Measurements from ENCODE around the gene ARTN. TPM values are rescaled to one million over a fixed set of nuclear protein-coding genes. Genes with fewer than 3 reads are reported as not detected.

The ARTN gene
- total and polyA plus RNA-seq, 4 donors = 0.61 to 3.2 (median 1.9) TPM; not detected in 1

- peak overlapping the region; percentile 90 for H3K4me3 ChIP-seq (ENCODE audit: low read depth, low read length)
- no peaks in the 10 kb centered on the region for H3K27me3 ChIP-seq (ENCODE audit: control insufficient read depth, insufficient read depth, low read length)
- peaks cover 59% of the 10 kb centered on the region for H3K4me1 ChIP-seq (ENCODE audit: control insufficient read depth, insufficient read depth, low read length)
- peaks cover 44% of the 10 kb centered on the region for H3K36me3 ChIP-seq (ENCODE audit: control insufficient read depth, insufficient read depth, low read length)
- WGBS (ENCODE audit: insufficient coverage) = under 1% methylated on average over 30 of the region's 34 CpGs
- peak in 2 of 6 donors; percentile 26 to 49 for DNase-seq (ENCODE audit: low read depth in 4 of 6, low spot score in 6 of 6)
- H3K27ac ChIP-seq (ENCODE audit: low read depth, low read length) = peak overlapping the region; percentile 86
- H3K9me3 ChIP-seq (ENCODE audit: control insufficient read depth, insufficient read depth, low read length) = no peaks in the 10 kb centered on the region
Observed at GRCh38 chr1:43975249-43975961, 41.8 kb downstream of the ARTN start.

GRCh38 chr1:43976045-43976444 is 42.4 kb downstream of the ARTN start:
- Histone ChIP-seq H3K4me1 (ENCODE audit: control insufficient read depth, insufficient read depth, low read length) (peaks cover 58% of the 10 kb centered on the region), H3K4me3 (ENCODE audit: low read depth, low read length) (peak overlapping the region; percentile 90), H3K36me3 (ENCODE audit: control insufficient read depth, insufficient read depth, low read length) (peaks cover 44% of the 10 kb centered on the region), H3K27me3 (ENCODE audit: control insufficient read depth, insufficient read depth, low read length) (no peaks in the 10 kb centered on the region), H3K27ac (ENCODE audit: low read depth, low read length) (no peak overlapping the region), H3K9me3 (ENCODE audit: control insufficient read depth, insufficient read depth, low read length) (no peaks in the 10 kb centered on the region)
- WGBS (ENCODE audit: insufficient coverage) = 92% methylated on average over 2 of the region's 4 CpGs
- no peak for DNase-seq (ENCODE audit: low read depth in 4 of 6, low spot score in 6 of 6)

GRCh38 chr1:43976890-43977289 is 43.3 kb downstream of the ARTN start:
- Histone ChIP-seq H3K4me1 (ENCODE audit: control insufficient read depth, insufficient read depth, low read length) (peaks cover 61% of the 10 kb centered on the region), H3K4me3 (ENCODE audit: low read depth, low read length) (no peak overlapping the region)

GRCh38 chr1:43977376-43978263 is 44.0 kb downstream of the ARTN start:
- peaks cover 69% of the 10 kb centered on the region for H3K4me1 ChIP-seq (ENCODE audit: control insufficient read depth, insufficient read depth, low read length)
- WGBS (ENCODE audit: insufficient coverage) = 95% methylated on average over 3 of the region's 9 CpGs
- H3K4me3 ChIP-seq (ENCODE audit: low read depth, low read length) = no peak overlapping the region

More at GRCh38 chr1:43976890-43977289, 43.3 kb downstream of the ARTN start:
- 92% methylated on average over 8 of the region's 8 CpGs for WGBS (ENCODE audit: insufficient coverage)
- peaks cover 44% of the 10 kb centered on the region for H3K36me3 ChIP-seq (ENCODE audit: control insufficient read depth, insufficient read depth, low read length)
- no peak overlapping the region for H3K27ac ChIP-seq (ENCODE audit: low read depth, low read length)
- H3K27me3 ChIP-seq (ENCODE audit: control insufficient read depth, insufficient read depth, low read length) = no peaks in the 10 kb centered on the region
- H3K9me3 ChIP-seq (ENCODE audit: control insufficient read depth, insufficient read depth, low read length) = no peaks in the 10 kb centered on the region
- DNase-seq (ENCODE audit: low read depth in 4 of 6, low spot score in 6 of 6) = no peak

GRCh38 chr1:43978264-43978550 is 44.6 kb downstream of the ARTN start:
- peaks cover 48% of the 10 kb centered on the region for H3K36me3 ChIP-seq (ENCODE audit: control insufficient read depth, insufficient read depth, low read length)
- H3K4me3 ChIP-seq (ENCODE audit: low read depth, low read length) = peak overlapping the region; percentile 47
- H3K27ac ChIP-seq (ENCODE audit: low read depth, low read length) = no peak overlapping the region
- WGBS (ENCODE audit: insufficient coverage) = 78% methylated on average over 4 of the region's 5 CpGs
- no peak for DNase-seq (ENCODE audit: low read depth in 4 of 6, low spot score in 6 of 6)
- peaks cover 72% of the 10 kb centered on the region for H3K4me1 ChIP-seq (ENCODE audit: control insufficient read depth, insufficient read depth, low read length)
- H3K27me3 ChIP-seq (ENCODE audit: control insufficient read depth, insufficient read depth, low read length) = no peaks in the 10 kb centered on the region
- H3K9me3 ChIP-seq (ENCODE audit: control insufficient read depth, insufficient read depth, low read length) = no peaks in the 10 kb centered on the region

More at GRCh38 chr1:43977376-43978263, 44.0 kb downstream of the ARTN start:
- H3K27me3 ChIP-seq (ENCODE audit: control insufficient read depth, insufficient read depth, low read length) = no peaks in the 10 kb centered on the region
- no peak overlapping the region for H3K27ac ChIP-seq (ENCODE audit: low read depth, low read length)
- no peaks in the 10 kb centered on the region for H3K9me3 ChIP-seq (ENCODE audit: control insufficient read depth, insufficient read depth, low read length)
- H3K36me3 ChIP-seq (ENCODE audit: control insufficient read depth, insufficient read depth, low read length) = peaks cover 44% of the 10 kb centered on the region
- DNase-seq (ENCODE audit: low read depth in 4 of 6, low spot score in 6 of 6) = no peak

- H3K27ac ChIP-seq (ENCODE audit: low read depth, low read length) = peak within 1 kb of the TSS; percentile 4
- peaks cover 72% of the 10 kb centered on the region for H3K4me1 ChIP-seq (ENCODE audit: control insufficient read depth, insufficient read depth, low read length)
- peak within 1 kb of the TSS; percentile 48 for H3K4me3 ChIP-seq (ENCODE audit: low read depth, low read length)
- whole genome bisulfite sequencing (ENCODE audit: insufficient coverage) = 3% methylated on average over 54 of the region's 54 CpGs
- no peaks in the 10 kb centered on the region for H3K27me3 ChIP-seq (ENCODE audit: control insufficient read depth, insufficient read depth, low read length)
- peak in 2 of 6 donors; percentile 70 to 80 for DNase-seq (ENCODE audit: low read depth in 4 of 6, low spot score in 6 of 6)
- H3K9me3 ChIP-seq (ENCODE audit: control insufficient read depth, insufficient read depth, low read length) = no peaks in the 10 kb centered on the region
- peaks cover 53% of the 10 kb centered on the region for H3K36me3 ChIP-seq (ENCODE audit: control insufficient read depth, insufficient read depth, low read length)
Observed at GRCh38 chr1:43978551-43979260, 45.1 kb downstream of the ARTN start, which contains the start of gene B4GALT2. B4GALT2 (plus strand) TSS chr1:43979210; CDS start chr1:43981161, 1,951 bp downstream.

- peaks cover 58% of the 10 kb centered on the region for H3K36me3 ChIP-seq (ENCODE audit: control insufficient read depth, insufficient read depth, low read length)
- no peak for DNase-seq (ENCODE audit: low read depth in 4 of 6, low spot score in 6 of 6)
- WGBS (ENCODE audit: insufficient coverage) = 0% methylated on average over 45 of the region's 45 CpGs
- H3K4me1 ChIP-seq (ENCODE audit: control insufficient read depth, insufficient read depth, low read length) = peaks cover 70% of the 10 kb centered on the region
- no peak overlapping the region for H3K27ac ChIP-seq (ENCODE audit: low read depth, low read length)
- peak overlapping the region; percentile 48 for H3K4me3 ChIP-seq (ENCODE audit: low read depth, low read length)
- no peaks in the 10 kb centered on the region for H3K27me3 ChIP-seq (ENCODE audit: control insufficient read depth, insufficient read depth, low read length)
- H3K9me3 ChIP-seq (ENCODE audit: control insufficient read depth, insufficient read depth, low read length) = no peaks in the 10 kb centered on the region
Observed at GRCh38 chr1:43979261-43979527, 45.6 kb downstream of the ARTN start.

- H3K27me3 ChIP-seq (ENCODE audit: control insufficient read depth, insufficient read depth, low read length) = no peaks in the 10 kb centered on the region
- peaks cover 66% of the 10 kb centered on the region for H3K4me1 ChIP-seq (ENCODE audit: control insufficient read depth, insufficient read depth, low read length)
- WGBS (ENCODE audit: insufficient coverage) = 1% methylated on average over 44 of the region's 45 CpGs
- H3K9me3 ChIP-seq (ENCODE audit: control insufficient read depth, insufficient read depth, low read length) = no peaks in the 10 kb centered on the region
- H3K4me3 ChIP-seq (ENCODE audit: low read depth, low read length) = peak overlapping the region; percentile 48
- peak in 2 of 6 donors; percentile 70 to 71 for DNase-seq (ENCODE audit: low read depth in 4 of 6, low spot score in 6 of 6)
- H3K36me3 ChIP-seq (ENCODE audit: control insufficient read depth, insufficient read depth, low read length) = peaks cover 63% of the 10 kb centered on the region
- peak overlapping the region; percentile 4 for H3K27ac ChIP-seq (ENCODE audit: low read depth, low read length)
Observed at GRCh38 chr1:43979528-43980254, 46.1 kb downstream of the ARTN start.
